ENCODE data around the gene QSOX1.

The QSOX1 gene

GRCh38 chr1:180188091-180188506 is 33.4 kb downstream of the QSOX1 start:
- no peak for DNase-seq (ENCODE audit: low spot score)
- Histone ChIP-seq H3K4me3 (no peak overlapping the region), H3K27ac (no peak overlapping the region)
- TF ChIP-seq CTCF (IDR thresholded peaks at IDR 0.05) = no peak

- TF ChIP-seq CTCF (IDR thresholded peaks at IDR 0.05) = no peak
- no peak overlapping the region for H3K4me3 ChIP-seq
- no peak for DNase-seq (ENCODE audit: low spot score)
- no peak overlapping the region for H3K27ac ChIP-seq
These were observed 34.1 kb downstream of the QSOX1 start for GRCh38 chr1:180188684-180189175.

GRCh38 chr1:180190091-180190490 is 35.4 kb downstream of the QSOX1 start:
- no peak for TF ChIP-seq CTCF (IDR thresholded peaks at IDR 0.05)
- no peak for DNase-seq (ENCODE audit: low spot score)

GRCh38 chr1:180192172-180192571 is 37.5 kb downstream of the QSOX1 start:
- DNase-seq (ENCODE audit: low spot score) = no peak
- H3K27ac ChIP-seq = no peak overlapping the region
- no peak for TF ChIP-seq CTCF (IDR thresholded peaks at IDR 0.05)
- no peak overlapping the region for H3K4me3 ChIP-seq

More at GRCh38 chr1:180190091-180190490, 35.4 kb downstream of the QSOX1 start:
- Histone ChIP-seq H3K4me3 (no peak overlapping the region), H3K27ac (no peak overlapping the region)

- Histone ChIP-seq H3K27ac (no peak overlapping the region), H3K4me3 (no peak overlapping the region)
- DNase-seq (ENCODE audit: low spot score) = no peak
- TF ChIP-seq CTCF (IDR thresholded peaks at IDR 0.05) = no peak
These were observed 38.7 kb downstream of the QSOX1 start for GRCh38 chr1:180193141-180194047.

- Histone ChIP-seq H3K4me3 (no peak overlapping the region), H3K27ac (no peak overlapping the region)
- DNase-seq (ENCODE audit: low spot score) = no peak
- TF ChIP-seq CTCF (IDR thresholded peaks at IDR 0.05) = no peak
These were observed 39.4 kb downstream of the QSOX1 start for GRCh38 chr1:180194048-180194425.

Measured in coronary artery (tissue), 2 donors.